A549 (cell line): ENCODE measurements around the gene GNA15. TPM values are rescaled to one million over a fixed set of nuclear protein-coding genes. Genes with fewer than 3 reads are reported as not detected.

ENCODE experiments used
- ATAC-seq, 2 experiments: fragments of 200-7000 bp in 1 of 2; fragments of >200 bp in 1 of 2; cut with Nextera tagmentation in 1 of 2; cut with Tn5 transposase in 1 of 2; 3 replicates each; pipeline versions ENCODE4 v1.8.0 to v1.9.1; 2018 to 2020; ENCODE audit warnings: mild to moderate bottlenecking in 1 of 2, moderate library complexity in 1 of 2
- CTCF ChIA-PET: fragments of 300-600 bp; sonication (Branson Sonifier 250); formaldehyde crosslinking; extraction: SDS; loops from one replicate; lab custom pipeline; 2021; ENCODE audit warnings: antibody characterized with exemption, inconsistent platforms; lab: Yijun Ruan, JAX
- POLR2A ChIA-PET: fragments of 350-600 bp; formaldehyde crosslinking; extraction: SDS; loops from one replicate; lab custom pipeline; 2021; ENCODE audit warnings: antibody characterized with exemption, inconsistent platforms; lab: Yijun Ruan, JAX
- DNase-seq, 2 experiments: peaks; one replicate each; pipeline versions ENCODE4 v3.0.0 to v3.0.0-alpha.2; 2011 to 2016; ENCODE audit warnings: low read depth in 1 of 2, low spot score in 1 of 2
- FAIRE-seq: peaks from 2 replicates; lab custom pipeline; 2011; peaks lifted over from hg19 to GRCh38; lab: Jason Lieb, UNC
- H3K27ac ChIP-seq, 2 experiments: fragments of >200 bp; sonication (Bioruptor Twin); formaldehyde crosslinking; 3 replicates each; pipeline ENCODE4 v1.5.1; 2016 to 2017
- H3K4me1 ChIP-seq: fragments of >200 bp; sonication (Bioruptor Twin); formaldehyde crosslinking; 3 replicates; pipeline ENCODE4 v1.6.1; 2016
- H3K4me2 ChIP-seq: fragments of >200 bp; sonication (Bioruptor Twin); formaldehyde crosslinking; 3 replicates; pipeline ENCODE4 v1.6.1; 2016
- H3K4me3 ChIP-seq: fragments of >200 bp; sonication (Bioruptor Twin); formaldehyde crosslinking; 3 replicates; pipeline ENCODE4 v1.5.1; 2016
- H3K9me3 ChIP-seq: fragments of >200 bp; sonication (Bioruptor Twin); formaldehyde crosslinking; 3 replicates; pipeline ENCODE4 v1.6.1; 2016
- CBX2 ChIP-seq: fragments of 200-600 bp; sonication (generic); IDR thresholded peaks from 2 replicates; pipeline ENCODE4 v1.6.1; 2016; ENCODE audit warnings: low read depth, mild to moderate bottlenecking, borderline replicate concordance
- CHD2 ChIP-seq: fragments of 150-350 bp; IDR thresholded peaks from 2 replicates; pipeline ENCODE4 v1.6.1; 2014; ENCODE audit warnings: low read length; ENCODE audit not compliant: partially characterized antibody
- CHD4 ChIP-seq: fragments of 200-600 bp; sonication (generic); IDR thresholded peaks from 2 replicates; pipeline ENCODE4 v1.6.1; 2016; ENCODE audit warnings: antibody characterized with exemption, mild to moderate bottlenecking, borderline replicate concordance
- EHF ChIP-seq: fragments of 250-450 bp; sonication (Bioruptor Pico); IDR thresholded peaks from 2 replicates; pipeline ENCODE4 v1.5.0; 2020; ENCODE audit warnings: mild to moderate bottlenecking
- EP300 ChIP-seq, 2 experiments: fragments of >200 bp; sonication (Bioruptor Twin); formaldehyde crosslinking; IDR thresholded peaks; 2 replicates in 1 of 2; 3 replicates in 1 of 2; pipeline ENCODE4 v1.6.1; 2016 to 2017
- ESRRA ChIP-seq: fragments of 150-350 bp; IDR thresholded peaks from 2 replicates; pipeline ENCODE4 v1.6.1; 2014; ENCODE audit warnings: mild to moderate bottlenecking, low read length, borderline replicate concordance
- FOXS1 ChIP-seq: fragments of 250-450 bp; sonication (Bioruptor Pico); IDR thresholded peaks from 2 replicates; pipeline ENCODE4 v1.5.0; 2020; ENCODE audit warnings: mild to moderate bottlenecking, moderate library complexity
- GATA3 ChIP-seq: IDR thresholded peaks from 2 replicates; pipeline ENCODE4 v1.6.1; 2012; ENCODE audit warnings: borderline replicate concordance
- HEYL ChIP-seq: fragments of 250-450 bp; sonication (Bioruptor Pico); IDR thresholded peaks from 2 replicates; pipeline ENCODE4 v1.8.0; 2021; ENCODE audit warnings: mild to moderate bottlenecking, moderate library complexity
- HMGXB4 ChIP-seq: fragments of 250-450 bp; sonication (Bioruptor Pico); IDR thresholded peaks from 2 replicates; pipeline ENCODE4 v1.5.0; 2021; ENCODE audit warnings: mild to moderate bottlenecking, moderate library complexity, borderline replicate concordance
- JUN ChIP-seq, 2 experiments: fragments of >200 bp; sonication (Bioruptor Twin); formaldehyde crosslinking; IDR thresholded peaks; 2 replicates in 1 of 2; 3 replicates in 1 of 2; pipeline ENCODE4 v1.6.1; 2016 to 2017
- MAZ ChIP-seq: fragments of 150-350 bp; IDR thresholded peaks from 2 replicates; pipeline ENCODE4 v1.6.1; 2014; ENCODE audit warnings: antibody characterized with exemption, low read depth, low read length, borderline replicate concordance
- MYC ChIP-seq: IDR thresholded peaks from 2 replicates; pipeline ENCODE4 v1.6.1; 2012; ENCODE audit warnings: mild to moderate bottlenecking, inconsistent platforms, low read length, improper control_type of control experiment, borderline replicate concordance
- NPAS2 ChIP-seq: fragments of 250-450 bp; sonication (Bioruptor Pico); IDR thresholded peaks from 2 replicates; pipeline ENCODE4 v1.8.0; 2022; ENCODE audit warnings: mild to moderate bottlenecking, moderate library complexity, borderline replicate concordance
- PHF8 ChIP-seq: fragments of 200-600 bp; sonication (generic); IDR thresholded peaks from 2 replicates; pipeline ENCODE4 v1.6.1; 2016; ENCODE audit warnings: low read depth, mild to moderate bottlenecking, antibody characterized with exemption, moderate library complexity, borderline replicate concordance
- POLR2A ChIP-seq: IDR thresholded peaks from 2 replicates; pipeline ENCODE4 v1.6.1; 2012; ENCODE audit warnings: mild to moderate bottlenecking, low read length
- RARB ChIP-seq: fragments of 250-450 bp; sonication (Bioruptor Pico); IDR thresholded peaks from 2 replicates; pipeline ENCODE4 v1.8.0; 2021; ENCODE audit warnings: mild to moderate bottlenecking, moderate library complexity
- RCOR1 ChIP-seq: fragments of 150-350 bp; IDR thresholded peaks from 2 replicates; pipeline ENCODE4 v1.6.1; 2014; ENCODE audit warnings: antibody characterized with exemption, low read length, low read depth
- SMC3 ChIP-seq: fragments of >200 bp; sonication (Bioruptor Twin); formaldehyde crosslinking; IDR thresholded peaks from 3 replicates; pipeline ENCODE4 v1.6.1; 2018; ENCODE audit warnings: inconsistent platforms
- ZC3H11A ChIP-seq: fragments of 450-650 bp; IDR thresholded peaks from 2 replicates; pipeline ENCODE4 v1.6.1; 2014; ENCODE audit warnings: antibody characterized with exemption, mild to moderate bottlenecking
- ZFP36 ChIP-seq: fragments of 450-650 bp; IDR thresholded peaks from 2 replicates; pipeline ENCODE4 v1.6.1; 2014; ENCODE audit warnings: borderline replicate concordance; ENCODE audit not compliant: partially characterized antibody
- ZSCAN20 ChIP-seq: fragments of 250-450 bp; sonication (Bioruptor Pico); IDR thresholded peaks from 2 replicates; pipeline ENCODE4 v1.8.0; 2022; ENCODE audit warnings: mild to moderate bottlenecking, moderate library complexity
- WGBS: methylation state at CpG from one replicate; pipeline ENCODE4 v1.1.6; 2017; ENCODE audit errors: missing lambda C conversion rate; 5-methylcytosine and 5-hydroxymethylcytosine counted together
- polyA plus RNA-seq, 4 experiments: library from polyadenylated mRNA; depleted of rRNA in 3 of 4; stranded (reverse); fragments of >200 nt; fragmentation: RNase III in 1 of 4; extraction: RNeasy Plus Mini Kit Qiagen cat#74134 plus additional on column Dnase treatment in 1 of 4; gene quantifications; 2 replicates in 3 of 4; 3 replicates in 1 of 4; pipeline ENCODE4 v1.2.3, GENCODE V29; 2011 to 2017
- TF ChIP-seq, protein P1 (sequence below): fragments of >200 bp; sonication (Bioruptor Twin); formaldehyde crosslinking; IDR thresholded peaks from 2 replicates; pipeline ENCODE4 v1.6.1; 2016
- TF ChIP-seq, protein P2 (sequence below): fragments of 450-650 bp; IDR thresholded peaks from 2 replicates; pipeline ENCODE4 v1.6.1; 2014; ENCODE audit warnings: antibody characterized with exemption

The GNA15 gene
- polyA plus RNA-seq, 2 of the 4 experiments (the other 2 are of a cell fraction) = 0.06 TPM; not detected in 1

DNA sequence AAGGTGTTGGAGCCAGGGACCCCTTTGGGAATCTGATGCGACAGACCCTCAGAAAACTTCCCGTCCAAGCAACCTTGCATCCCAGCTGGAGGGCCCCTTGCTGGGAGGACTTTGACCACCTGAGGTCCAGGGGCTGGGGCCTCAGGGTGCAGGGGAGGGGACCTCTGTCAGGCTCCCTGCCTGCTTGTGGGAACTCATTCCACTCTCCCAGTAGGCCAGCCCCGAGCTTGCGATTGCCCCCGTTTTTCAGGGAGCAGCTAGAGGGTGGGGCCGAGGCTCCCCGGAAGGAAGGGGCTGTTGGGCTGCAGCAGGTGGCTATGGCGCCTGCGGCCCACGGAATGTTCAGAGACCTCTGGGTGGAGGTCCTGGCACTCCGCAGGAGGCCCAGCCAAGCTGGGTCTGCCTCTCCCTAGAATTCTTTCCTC, 38.9 kb upstream of the GNA15 start (continued):
- TF ChIP-seq HMGXB4 (CRISPR knock-in tag) (no peak), RARB (CRISPR knock-in tag) (no peak), SMC3 (no peak)

DNA sequence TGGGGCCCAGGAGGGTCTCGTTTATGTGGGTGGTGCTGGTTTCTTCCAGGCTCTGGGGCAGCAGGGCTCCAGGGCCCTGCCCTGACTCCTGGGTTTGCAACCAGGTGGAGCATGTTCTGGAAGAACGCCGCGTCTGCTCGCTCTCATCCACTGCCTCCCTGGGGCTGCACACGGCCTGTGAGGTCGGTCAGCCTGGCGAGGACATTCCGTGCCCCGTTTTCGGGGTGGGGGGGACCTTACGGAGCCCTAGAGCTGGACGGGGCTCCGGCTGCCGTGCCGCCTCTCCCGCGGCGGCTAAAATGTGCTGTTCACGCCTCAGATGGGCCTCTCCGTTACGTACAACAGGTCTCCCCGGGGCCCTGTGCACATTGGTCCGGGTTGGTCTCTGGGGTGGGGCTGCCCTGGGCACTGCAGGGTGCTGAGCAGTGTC, 38.4 kb upstream of the GNA15 start:
- CTCF ChIA-PET = interaction anchor here (0.7 to 2.7 kb wide), 9 partner anchors 10 to 154 kb away, joined by 3 to 14 read pairs (median 6); no protein-coding TSS in a partner anchor
- 93% methylated on average over 22 of the region's 24 CpGs for WGBS
- Histone ChIP-seq H3K4me2 (no peak overlapping the region), H3K27ac (no peak overlapping the region), H3K4me1 (peaks cover 10% of the 10 kb centered on the region; the same call in 2 of the 3 replicates), H3K9me3 (no peaks in the 10 kb centered on the region), H3K4me3 (no peak overlapping the region)
- ATAC-seq (no peak), FAIRE-seq (no peak), DNase-seq (no peak)
- TF ChIP-seq, protein P1, sequence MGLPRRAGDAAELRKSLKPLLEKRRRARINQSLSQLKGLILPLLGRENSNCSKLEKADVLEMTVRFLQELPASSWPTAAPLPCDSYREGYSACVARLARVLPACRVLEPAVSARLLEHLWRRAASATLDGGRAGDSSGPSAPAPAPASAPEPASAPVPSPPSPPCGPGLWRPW = no peak
- TF ChIP-seq, protein P2, sequence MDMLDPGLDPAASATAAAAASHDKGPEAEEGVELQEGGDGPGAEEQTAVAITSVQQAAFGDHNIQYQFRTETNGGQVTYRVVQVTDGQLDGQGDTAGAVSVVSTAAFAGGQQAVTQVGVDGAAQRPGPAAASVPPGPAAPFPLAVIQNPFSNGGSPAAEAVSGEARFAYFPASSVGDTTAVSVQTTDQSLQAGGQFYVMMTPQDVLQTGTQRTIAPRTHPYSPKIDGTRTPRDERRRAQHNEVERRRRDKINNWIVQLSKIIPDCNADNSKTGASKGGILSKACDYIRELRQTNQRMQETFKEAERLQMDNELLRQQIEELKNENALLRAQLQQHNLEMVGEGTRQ = no peak
- TF ChIP-seq EHF = no peak
- TF ChIP-seq PHF8 = no peak
- no peak for TF ChIP-seq POLR2A
- TF ChIP-seq MAZ = no peak
- no peak for TF ChIP-seq FOXS1 (CRISPR knock-in tag)
- POLR2A ChIA-PET = no interaction called here

DNA sequence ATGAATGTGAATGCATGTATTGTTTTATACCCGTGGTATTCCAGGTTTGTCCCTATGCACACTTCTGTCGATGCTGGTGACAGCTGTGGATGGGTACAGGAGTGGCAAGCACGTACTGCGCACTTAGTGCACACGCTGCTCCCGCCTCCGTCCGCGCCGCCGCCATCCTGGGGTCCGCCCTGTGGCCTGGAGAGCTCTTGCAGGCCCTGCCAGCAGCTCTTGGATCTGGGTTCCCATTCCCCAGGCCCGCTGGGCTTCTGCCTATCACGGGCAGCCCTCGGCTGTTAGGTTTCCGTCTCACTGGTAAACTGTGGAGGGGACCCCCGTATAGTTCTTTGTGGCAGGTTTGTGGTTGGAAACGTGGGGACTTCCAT, 37.7 kb upstream of the GNA15 start:
- ATAC-seq = no peak
- H3K27ac ChIP-seq = no peak overlapping the region
- CTCF ChIA-PET = interaction anchor here (0.6 to 2.7 kb wide), 8 partner anchors 9 to 173 kb away, joined by 3 to 14 read pairs (median 6); no protein-coding TSS in a partner anchor

DNA sequence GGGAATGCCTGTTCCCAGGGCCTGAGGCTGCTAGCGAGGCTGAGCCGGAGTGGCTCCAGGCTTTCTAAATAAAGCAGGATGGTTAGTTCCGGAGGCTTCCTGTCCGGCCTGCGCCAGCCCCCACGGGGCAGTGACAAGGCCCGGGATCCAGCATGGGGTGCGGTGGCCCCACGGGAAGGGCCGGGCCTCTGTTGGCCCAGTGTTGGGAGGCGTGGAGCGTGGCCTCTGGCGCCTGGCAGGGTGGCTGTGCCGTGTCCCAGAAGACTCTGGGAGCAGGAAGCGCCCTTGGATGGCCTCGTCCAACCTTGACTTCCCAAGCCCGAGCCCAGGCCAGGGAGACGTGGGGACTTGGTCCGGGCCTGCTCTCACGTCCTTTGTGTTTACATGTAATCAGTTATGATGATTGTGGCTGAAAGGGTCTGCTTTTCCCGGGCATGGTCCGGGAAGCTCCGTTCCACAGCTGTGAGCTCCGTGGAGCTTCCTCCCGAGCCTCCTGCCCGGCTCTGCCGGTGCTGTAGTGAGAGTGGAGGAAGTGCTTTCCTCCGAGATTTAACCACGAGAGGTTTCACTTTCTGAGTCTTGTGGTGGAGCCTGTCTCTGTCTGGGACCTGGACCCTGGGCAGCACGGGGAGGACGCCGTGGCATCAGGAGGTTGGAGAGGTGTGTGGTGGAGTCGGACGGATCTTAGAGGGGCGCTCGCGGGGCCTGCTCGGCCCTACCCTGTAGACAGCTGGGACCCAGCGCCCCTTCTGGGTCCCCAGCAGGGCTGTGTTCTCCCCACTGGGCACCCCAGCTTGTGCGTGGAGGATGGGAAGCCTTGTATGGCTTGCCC, 37.1 kb upstream of the GNA15 start:
- ChIA-PET POLR2A (no interaction called here), CTCF (interaction anchor here (0.6 to 2.7 kb wide), 6 partner anchors 9 to 173 kb away, joined by 3 to 14 read pairs (median 5); no protein-coding TSS in a partner anchor)
- no peak overlapping the region for H3K4me2 ChIP-seq
- no peak for DNase-seq
- TF ChIP-seq ZFP36 = no peak
- no peak for TF ChIP-seq CBX2
- no peak for TF ChIP-seq ZC3H11A
- TF ChIP-seq HEYL (CRISPR knock-in tag) = no peak
- no peak for TF ChIP-seq EP300 (IDR thresholded peaks at IDR 0.05)
- TF ChIP-seq ESRRA = no peak
- TF ChIP-seq CHD2 = no peak
- TF ChIP-seq FOXS1 (CRISPR knock-in tag) = no peak
- no peak for TF ChIP-seq HMGXB4 (CRISPR knock-in tag)
- TF ChIP-seq PHF8 = no peak
- TF ChIP-seq RCOR1 = no peak
- TF ChIP-seq MYC = no peak
- TF ChIP-seq POLR2A = no peak
- no peak for TF ChIP-seq NPAS2 (CRISPR knock-in tag)
- no peaks in the 10 kb centered on the region for H3K9me3 ChIP-seq
- no peak overlapping the region for H3K4me3 ChIP-seq
- WGBS = 90% methylated on average over 33 of the region's 40 CpGs
- peaks cover 14% of the 10 kb centered on the region; the same call in 2 of the 3 replicates for H3K4me1 ChIP-seq
- H3K27ac ChIP-seq = no peak overlapping the region
- FAIRE-seq = no peak
- ATAC-seq = no peak

More for the DNA sequence above, 37.7 kb upstream of the GNA15 start:
- TF ChIP-seq JUN (IDR thresholded peaks at IDR 0.05) (no peak), CHD4 (no peak), GATA3 (no peak), ZSCAN20 (CRISPR knock-in tag) (no peak)
- TF ChIP-seq, protein P1 = no peak
- DNase-seq (no peak), FAIRE-seq (no peak)
- POLR2A ChIA-PET = no interaction called here
- H3K4me3 ChIP-seq = no peak overlapping the region
- peaks cover 10% of the 10 kb centered on the region; the same call in 2 of the 3 replicates for H3K4me1 ChIP-seq
- H3K9me3 ChIP-seq = no peaks in the 10 kb centered on the region
- WGBS = 96% methylated on average over 12 of the region's 18 CpGs
- H3K4me2 ChIP-seq = no peak overlapping the region
